Lung (tissue), 12 donors: ENCODE data around the gene GLRX. TPM values are rescaled to one million over a fixed set of nuclear protein-coding genes. Genes with fewer than 3 reads are reported as not detected.

ENCODE experiments used
- ATAC-seq: fragments of 200-7000 bp; cut with Tn5 transposase; one replicate; pipeline ENCODE4 v1.9.1; 2020; ENCODE audit warnings: moderate number of reproducible peaks; ENCODE audit not compliant: insufficient read depth, low FRiP score
- DNase-seq, 3 donors: peaks; one replicate each; pipeline ENCODE4 v3.0.0-alpha.2; 2013 to 2017
- H3K27ac ChIP-seq, 2 donors: one replicate each; pipeline ENCODE4 v1.5.1; 2013; ENCODE audit warnings: mild to moderate bottlenecking in 2 of 2, moderate library complexity in 2 of 2, control low read depth in 1 of 2, inconsistent platforms in 1 of 2, low read depth in 1 of 2, low read length in 1 of 2
- H3K27me3 ChIP-seq, 3 donors: one replicate each; pipeline ENCODE4 v1.5.1; 2013; ENCODE audit warnings: low read length in 2 of 3; ENCODE audit not compliant: control insufficient read depth in 3 of 3, insufficient read depth in 3 of 3
- H3K36me3 ChIP-seq, 4 donors: one replicate each; pipeline ENCODE4 v1.5.1; 2013; ENCODE audit warnings: low read length in 4 of 4, mild to moderate bottlenecking in 1 of 4, moderate library complexity in 1 of 4; ENCODE audit not compliant: control insufficient read depth in 4 of 4, insufficient read depth in 4 of 4
- H3K4me1 ChIP-seq, 5 donors: one replicate each; pipeline ENCODE4 v1.5.1; 2013; ENCODE audit warnings: low read length in 5 of 5, mild to moderate bottlenecking in 2 of 5, moderate library complexity in 1 of 5; ENCODE audit not compliant: control insufficient read depth in 5 of 5, insufficient read depth in 5 of 5
- H3K4me3 ChIP-seq: one replicate; pipeline ENCODE4 v1.5.1; 2013; ENCODE audit warnings: mild to moderate bottlenecking, control low read depth, moderate library complexity
- H3K9ac ChIP-seq, 2 donors: one replicate each; pipeline ENCODE4 v1.5.1; 2013; ENCODE audit warnings: low read length in 2 of 2, control low read depth in 1 of 2; ENCODE audit not compliant: insufficient read depth in 1 of 2
- H3K9me3 ChIP-seq, 4 donors: one replicate each; pipeline ENCODE4 v1.5.1; 2013; ENCODE audit warnings: low read length in 3 of 4, mild to moderate bottlenecking in 1 of 4, moderate library complexity in 1 of 4; ENCODE audit not compliant: control insufficient read depth in 4 of 4, insufficient read depth in 3 of 4
- CTCF ChIP-seq: IDR thresholded peaks from 2 replicates; pipeline ENCODE4 v1.5.1; 2012; ENCODE audit warnings: mild to moderate bottlenecking; ENCODE audit errors: control extremely low read depth, extremely low read depth
- WGBS, 2 donors: extraction: QIAGEN DNeasy Blood & Tissue Kit; methylation state at CpG; one replicate each; pipeline ENCODE4 v1.1.7; 2013; 5-methylcytosine and 5-hydroxymethylcytosine counted together
- polyA plus RNA-seq, 2 donors: library from polyadenylated mRNA; stranded (reverse); fragments of 200-250 nt; gene quantifications; one replicate each; pipeline ENCODE4 v1.2.1, GENCODE V29; 2013
- total RNA-seq, 2 donors: library from RNA; depleted of rRNA in 1 of 2; stranded (reverse); fragments of >200 nt in 1 of 2; gene quantifications; one replicate each; pipeline ENCODE4 v1.2.1, GENCODE V29; 2014 to 2021
- donor health status: control.
- donor health status: control.
- donor health status: Bipolar disorder and iron deficiency.
- donor health status: healthy.
- donor health status: DM: yes; HTN: yes; CAD: no.

Gene GLRX
- total and polyA plus RNA-seq, 4 donors = 23.1 to 300 (median 91.2) TPM

- Histone ChIP-seq H3K9ac (peak overlapping the region; percentile 60 to 63), H3K27ac (peak overlapping the region; percentile 88 to 93), H3K36me3 (no peaks in the 10 kb centered on the region), H3K4me3 (peak overlapping the region; percentile 74), H3K9me3 (no peaks in the 10 kb centered on the region), H3K4me1 (peaks cover 7 to 25% (median 22%) of the 10 kb centered on the region in 5 donors), H3K27me3 (no peaks in the 10 kb centered on the region)
- WGBS, 2 donors = 0% methylated on average over 19 of the region's 19 CpGs
- peak; percentile 70 to 76 (median 76) for DNase-seq
- peak; percentile 37 for ATAC-seq
- TF ChIP-seq CTCF = no peak
Measured at GRCh38 chr5:95822043-95822541, 434 bp downstream of the GLRX start.

DNA sequence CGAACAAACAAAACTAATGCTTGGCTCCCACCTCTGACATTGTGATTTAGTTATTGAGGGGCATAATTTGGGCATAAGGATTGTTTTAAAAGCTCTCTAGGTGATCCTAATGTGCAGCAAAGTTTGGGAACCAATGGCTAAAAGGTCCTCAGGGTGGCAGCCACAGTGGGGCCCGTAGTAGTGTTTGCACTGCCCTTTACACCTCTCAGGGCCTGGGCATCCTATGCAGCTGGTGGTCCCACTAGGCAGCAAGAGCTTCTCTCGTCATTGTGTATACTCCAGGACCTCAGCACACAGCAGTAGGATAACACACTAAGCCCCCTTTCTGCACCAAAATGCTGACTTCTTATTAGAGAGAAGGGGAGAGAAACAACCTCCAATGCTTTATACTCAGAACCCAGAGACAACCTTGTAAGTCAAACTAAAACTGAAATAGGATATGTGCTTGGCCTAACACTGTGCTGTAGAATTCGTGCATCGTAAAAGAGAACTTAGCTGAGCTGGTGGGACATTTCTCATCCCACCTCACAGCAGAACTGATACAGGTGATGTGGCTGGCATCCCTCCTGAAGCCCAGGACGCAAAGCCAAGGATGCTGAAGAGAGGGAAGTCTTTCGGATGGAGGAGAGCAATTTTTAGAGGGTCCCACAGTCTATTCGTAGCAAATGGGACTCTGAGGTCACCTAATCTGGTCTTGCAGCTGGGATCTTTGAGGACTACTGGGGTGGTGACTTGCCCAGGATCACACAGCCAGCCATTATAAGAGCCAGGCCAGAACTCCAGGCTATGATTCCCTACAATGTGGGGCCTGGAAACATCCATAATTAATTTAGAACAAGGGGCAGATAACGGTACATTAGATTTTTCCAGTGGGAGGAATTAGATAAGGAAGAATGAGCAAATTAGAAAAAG is 1.2 kb downstream of the GLRX start:
- peak overlapping the region; percentile 74 for H3K4me3 ChIP-seq
- H3K4me1 ChIP-seq = peaks cover 7 to 25% (median 23%) of the 10 kb centered on the region in 5 donors
- DNase-seq (no peak), ATAC-seq (no peak)
- peaks cover 0 to under 1% (median 0%) of the 10 kb centered on the region in 4 donors for H3K36me3 ChIP-seq
- H3K9me3 ChIP-seq = no peaks in the 10 kb centered on the region
- H3K9ac ChIP-seq = peak overlapping the region; percentile 60 to 63
- H3K27ac ChIP-seq = peak overlapping the region; percentile 87 to 88
- no peak for TF ChIP-seq CTCF
- no peaks in the 10 kb centered on the region for H3K27me3 ChIP-seq
- WGBS, 2 donors = 20 to 37% methylated on average over 9 of the region's 9 CpGs

GRCh38 chr5:95818181-95819147 is 4.1 kb downstream of the GLRX start:
- 27 to 48% methylated on average over 14 of the region's 14 CpGs for WGBS, 2 donors
- ATAC-seq (peak; percentile 50), DNase-seq (no peak)
- Histone ChIP-seq H3K27ac (peak overlapping the region; percentile 12 to 34), H3K36me3 (peaks cover 0 to 6% (median 4%) of the 10 kb centered on the region in 4 donors), H3K4me3 (no peak overlapping the region), H3K27me3 (no peaks in the 10 kb centered on the region), H3K9ac (no peak overlapping the region), H3K4me1 (peaks cover 7 to 27% (median 16%) of the 10 kb centered on the region in 5 donors), H3K9me3 (no peaks in the 10 kb centered on the region)
- TF ChIP-seq CTCF = no peak
